GM19324 (cell line): Measurements from ENCODE around the gene ATP8A2.
"Not testable (repeated sequence)": the region's sequence is repeated elsewhere in the genome, so short reads cannot be mapped to it uniquely, and the experiment has no call there.

Experiments used
- ATAC-seq: cut with Tn5 transposase; IDR thresholded peaks from one replicate; pipeline ENCODE4 v1.9.1; 2021; ENCODE audit warnings: mild to moderate bottlenecking, moderate library complexity; ENCODE audit not compliant: unreplicated experiment, low FRiP score

The ATP8A2 gene

DNA sequence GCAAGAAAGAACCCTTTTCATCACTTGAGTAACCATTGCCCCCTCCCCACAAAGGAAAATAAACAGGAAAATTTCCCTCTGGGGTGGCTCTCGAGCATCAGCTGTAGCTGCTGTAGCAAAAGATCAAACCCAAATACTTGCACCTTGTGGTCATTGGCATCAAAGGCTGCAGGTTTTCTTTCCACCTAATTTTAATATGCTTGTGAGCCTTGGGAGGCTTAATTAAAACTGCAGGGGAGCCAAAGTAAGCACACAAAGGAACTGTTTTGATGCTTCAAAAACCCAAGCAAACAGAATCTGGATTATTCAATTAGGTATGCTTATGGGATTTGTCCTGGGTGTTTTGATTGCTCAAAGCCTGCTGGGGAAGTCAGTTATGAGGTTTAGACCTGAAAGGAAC, 560.6 kb downstream of the ATP8A2 start:
- no peak for ATAC-seq

DNA sequence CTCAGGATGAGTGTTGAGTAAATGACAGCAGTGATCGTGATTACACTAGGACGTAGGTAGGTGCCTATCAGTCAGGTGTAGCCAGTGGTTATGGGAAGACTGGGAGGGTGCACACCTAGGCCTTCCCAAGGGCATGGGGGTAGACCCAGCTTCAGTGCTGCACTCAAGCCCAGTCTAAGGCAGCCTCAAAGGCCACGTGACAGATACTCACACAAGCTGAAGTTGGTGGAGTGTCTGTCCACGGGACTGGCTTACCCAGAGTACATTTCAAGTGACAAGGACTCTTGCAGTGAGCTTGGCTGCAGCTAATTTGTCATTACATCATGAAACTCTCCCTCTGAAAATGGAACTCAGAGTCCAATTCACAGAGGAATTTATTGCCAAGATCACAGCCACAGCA, 561.7 kb downstream of the ATP8A2 start:
- ATAC-seq, result no peak

DNA sequence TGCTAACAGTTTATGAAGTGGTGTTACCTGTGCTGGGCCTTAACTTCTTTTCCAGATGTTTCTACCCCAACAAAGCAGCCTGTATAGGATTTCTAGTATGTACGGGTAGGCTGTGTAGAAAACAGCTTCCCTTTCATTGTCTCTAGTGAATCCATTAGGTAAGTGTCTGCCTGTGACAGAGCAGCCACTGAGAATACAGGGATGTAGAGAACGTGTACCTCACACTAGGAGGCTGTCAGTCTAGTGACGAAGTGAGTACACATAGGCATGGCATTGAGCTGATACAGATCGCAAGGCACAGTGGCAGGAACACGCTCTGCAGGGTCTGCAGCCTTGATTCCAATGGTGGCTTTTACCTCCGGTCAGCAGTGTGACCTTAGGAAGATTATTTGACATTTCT, 562.4 kb downstream of the ATP8A2 start:
- no peak for ATAC-seq

DNA sequence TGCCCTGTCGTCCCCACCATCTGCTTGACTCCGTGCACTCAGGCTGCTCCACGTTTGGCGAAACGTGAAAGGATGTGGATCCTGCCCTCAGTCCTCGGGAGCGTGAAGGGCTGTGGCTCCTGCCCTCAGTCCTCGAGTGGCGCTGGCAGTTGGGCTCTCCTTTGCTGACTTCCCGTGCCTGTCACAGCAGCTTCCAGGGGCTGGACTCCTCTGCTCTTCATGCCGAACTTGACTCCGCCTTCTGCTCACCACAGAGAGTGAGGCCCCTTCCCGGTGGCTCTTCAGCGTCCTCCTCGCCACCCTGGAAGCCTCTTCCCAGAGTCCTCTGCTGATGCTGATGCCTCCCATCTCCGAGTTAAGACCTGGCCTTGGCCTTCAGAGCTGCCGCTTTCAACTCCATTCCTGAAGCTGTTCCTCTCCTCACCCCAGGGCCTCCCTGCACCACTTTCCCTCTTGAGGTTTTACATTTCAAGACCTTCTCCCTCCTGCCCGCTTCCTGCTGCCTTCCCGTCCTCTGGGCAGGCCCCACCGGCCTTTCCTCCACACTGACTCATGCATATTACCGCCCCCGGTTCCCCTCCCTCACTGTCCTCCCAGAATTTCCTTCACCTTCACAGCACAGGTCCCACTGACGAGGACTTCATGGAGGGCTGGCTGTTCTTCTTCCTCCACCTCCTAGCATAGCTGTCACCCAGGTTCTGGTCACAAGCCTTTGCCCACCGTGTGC, 568.4 kb downstream of the ATP8A2 start:
- no peak for ATAC-seq

DNA sequence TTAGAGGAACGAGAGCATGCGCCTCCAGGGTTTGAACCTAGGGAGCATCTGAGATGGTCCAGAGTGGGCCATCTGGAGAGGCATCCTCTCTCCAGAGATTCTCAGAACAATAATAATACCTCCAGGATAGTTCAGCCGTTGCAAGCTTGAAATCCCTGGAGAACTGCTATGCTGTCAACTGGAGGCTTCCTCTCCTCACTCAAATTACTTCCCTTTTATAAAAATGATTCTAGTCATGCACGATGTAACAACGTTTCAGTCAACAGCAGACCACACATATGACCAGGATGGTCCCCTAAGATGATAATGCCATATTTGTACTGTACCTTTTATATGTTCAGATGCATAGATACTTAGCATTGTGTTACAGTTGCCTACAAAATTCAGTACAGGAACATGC, 571.3 kb downstream of the ATP8A2 start:
- no peak for ATAC-seq

DNA sequence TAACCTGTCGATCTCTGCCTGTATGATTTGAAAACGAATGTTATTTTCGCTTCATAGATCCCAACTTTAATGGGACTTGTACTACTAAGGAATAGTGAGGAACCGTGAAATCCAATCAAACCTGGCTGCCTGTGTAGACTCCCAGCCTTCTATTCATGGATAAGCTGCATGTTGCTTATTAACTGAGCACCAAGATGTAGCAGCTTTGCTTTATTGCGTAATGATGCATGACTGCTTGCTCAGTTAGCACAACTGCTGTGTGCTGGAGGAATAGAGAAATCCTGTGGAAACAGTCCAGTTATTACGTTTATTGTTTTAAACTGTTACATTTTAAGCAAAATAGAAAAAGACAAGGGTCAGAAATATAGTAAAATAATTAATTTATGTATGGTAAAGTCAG, 571.9 kb downstream of the ATP8A2 start:
- ATAC-seq, result no peak

DNA sequence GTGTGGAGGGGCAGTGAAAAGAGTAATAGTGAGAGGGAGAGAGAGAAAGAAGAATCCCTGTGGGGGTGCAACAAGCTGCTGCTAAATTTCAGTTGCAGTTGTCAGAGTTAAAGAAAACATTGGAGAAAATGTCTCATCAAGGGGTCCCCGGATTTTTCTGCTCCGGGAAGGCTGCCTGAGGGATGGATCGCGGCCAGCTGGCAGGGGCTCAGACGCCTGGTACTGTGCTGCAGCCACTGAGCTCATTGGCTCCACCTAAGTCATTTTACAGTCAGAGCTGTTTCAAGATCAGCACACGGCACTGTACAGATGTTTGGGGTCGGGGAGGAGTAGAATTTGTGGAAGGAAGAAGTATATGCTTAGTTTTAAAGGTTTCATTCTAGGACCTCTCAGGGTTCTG, 573.8 kb downstream of the ATP8A2 start:
- no peak for ATAC-seq

DNA sequence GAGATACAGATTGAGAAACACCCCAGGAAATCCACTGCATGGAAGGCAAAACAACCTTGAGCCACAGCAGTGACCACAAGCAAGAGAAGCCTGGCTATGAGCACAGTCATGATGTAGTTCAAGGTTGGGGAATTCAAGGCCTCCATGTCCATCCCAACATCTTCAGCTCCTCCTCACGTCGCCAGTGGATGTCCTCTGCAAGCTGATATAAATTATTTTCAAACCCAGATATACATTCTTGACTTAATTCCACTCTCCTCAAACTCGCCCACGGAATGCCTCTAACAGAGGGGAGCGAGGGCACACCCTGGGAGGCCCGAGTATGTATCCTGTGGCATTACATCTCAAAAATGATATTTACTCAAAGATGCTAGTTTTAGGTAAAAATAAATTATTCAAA, 574.5 kb downstream of the ATP8A2 start:
- no peak for ATAC-seq

DNA sequence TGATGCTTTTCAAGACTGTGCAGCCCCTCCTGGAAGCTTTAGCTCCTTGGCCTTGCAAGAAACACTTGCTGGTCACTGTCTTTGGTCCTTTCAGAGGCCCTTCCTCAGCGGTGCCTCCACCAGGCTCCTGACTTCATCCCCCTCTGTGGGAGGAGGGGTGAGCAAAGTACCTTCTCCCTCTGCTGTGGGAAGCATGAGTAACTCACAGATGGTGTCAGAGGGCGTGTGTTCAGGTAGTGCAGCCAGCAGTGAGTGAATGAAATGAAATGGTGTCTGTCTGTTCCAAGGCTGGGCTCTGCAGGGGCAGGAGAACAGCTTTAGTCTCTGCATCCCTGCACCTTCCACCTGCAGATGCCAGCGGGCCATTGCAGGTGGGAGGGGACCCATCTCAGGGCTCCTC, 577.1 kb downstream of the ATP8A2 start:
- no peak for ATAC-seq

DNA sequence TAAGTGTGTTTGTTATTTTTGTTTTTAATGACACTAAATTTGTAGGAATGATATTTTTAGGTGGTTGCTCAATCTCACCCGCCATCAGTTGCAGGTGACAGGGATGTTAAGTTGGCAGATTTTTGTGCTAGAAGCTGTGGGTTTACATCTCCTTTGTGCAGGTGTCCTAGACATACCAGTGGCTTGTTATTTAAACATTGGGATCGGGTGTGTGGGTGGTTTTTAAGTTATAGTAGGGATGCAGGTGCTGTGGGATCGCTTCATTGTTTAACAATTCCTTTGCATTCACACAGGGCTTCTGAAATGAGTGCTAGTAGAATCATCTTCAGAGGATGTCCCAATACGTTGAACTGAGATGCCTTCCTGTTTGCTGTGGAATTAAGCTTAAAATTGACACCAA, 580.1 kb downstream of the ATP8A2 start:
- no peak for ATAC-seq

DNA sequence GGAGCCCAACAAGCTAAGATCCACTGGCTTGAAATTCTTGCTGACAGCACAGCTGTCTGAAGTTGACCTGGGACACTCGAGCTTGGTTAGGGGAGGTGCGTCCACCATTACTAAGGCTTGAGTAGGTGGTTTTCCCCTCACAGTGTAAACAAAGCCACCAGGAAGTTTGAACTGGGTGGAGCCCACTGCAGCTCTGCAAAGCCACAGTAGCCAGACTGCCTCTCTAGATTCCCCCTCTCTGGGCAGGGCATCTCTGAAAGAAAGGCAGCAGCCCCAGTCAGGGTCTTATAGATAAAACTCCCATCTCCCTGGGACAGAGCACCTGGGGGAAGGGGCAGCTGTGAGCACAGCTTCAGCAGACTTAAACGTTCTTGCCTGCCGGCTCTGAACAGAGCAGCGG, 582.3 kb downstream of the ATP8A2 start:
- not testable (repeated sequence) for ATAC-seq

DNA sequence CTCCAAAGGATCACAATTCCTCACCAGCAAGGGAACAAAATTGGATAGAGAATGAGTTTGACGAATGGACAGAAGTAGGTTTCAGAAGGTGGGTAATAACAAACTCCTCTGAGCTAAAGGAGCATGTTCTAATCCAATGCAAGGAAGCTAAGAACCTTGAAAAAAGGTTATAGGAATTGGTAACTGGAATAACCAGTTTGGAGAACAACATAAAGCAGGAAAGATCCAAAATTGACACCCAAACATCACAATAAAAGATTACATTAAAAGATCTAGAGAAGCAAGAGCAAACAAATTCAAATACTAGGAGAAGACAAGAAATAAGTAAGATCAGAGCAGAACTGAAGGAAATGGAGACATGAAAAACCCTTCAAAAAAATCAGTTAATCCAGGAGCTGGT, 583.2 kb downstream of the ATP8A2 start:
- ATAC-seq, result not testable (repeated sequence)

DNA sequence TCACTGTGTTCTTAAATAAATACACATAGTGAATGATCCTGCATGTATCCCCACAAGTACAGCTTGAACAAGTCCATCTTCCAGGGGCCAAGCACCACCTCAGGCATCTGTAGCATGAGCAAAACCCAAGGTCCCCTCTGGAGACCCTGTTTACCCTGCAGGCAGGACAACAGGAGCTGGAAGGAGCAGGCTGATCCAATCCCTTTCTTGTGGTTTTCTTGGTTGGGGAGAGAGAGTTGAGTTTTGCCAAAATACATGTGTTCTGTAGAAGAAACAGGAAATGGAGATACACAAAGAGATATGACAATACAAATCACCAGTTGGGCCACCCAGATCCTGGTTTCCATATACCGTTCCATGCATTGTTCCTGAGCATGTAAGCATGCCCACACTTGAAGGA, 587.2 kb downstream of the ATP8A2 start:
- ATAC-seq, result no peak

DNA sequence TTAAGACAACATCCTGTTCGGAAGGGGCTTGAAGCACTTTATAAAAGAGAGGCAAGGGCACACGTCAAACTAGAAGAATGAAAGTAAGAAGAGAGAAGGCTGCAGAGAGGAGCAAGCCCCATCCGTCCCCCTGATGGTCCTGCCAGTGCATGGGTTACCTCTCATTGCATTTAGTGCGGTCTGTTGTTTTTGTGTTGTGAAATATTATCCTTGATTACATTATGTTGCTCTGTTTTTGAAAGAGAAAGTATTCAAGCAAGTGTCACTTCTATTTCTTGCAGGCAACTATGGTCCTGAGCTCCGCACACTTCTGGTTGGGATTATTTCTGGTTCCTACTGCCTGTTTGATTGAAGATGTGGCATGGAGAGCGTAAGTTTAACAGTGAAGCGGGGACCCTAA, 589.5 kb downstream of the ATP8A2 start:
- no peak for ATAC-seq

DNA sequence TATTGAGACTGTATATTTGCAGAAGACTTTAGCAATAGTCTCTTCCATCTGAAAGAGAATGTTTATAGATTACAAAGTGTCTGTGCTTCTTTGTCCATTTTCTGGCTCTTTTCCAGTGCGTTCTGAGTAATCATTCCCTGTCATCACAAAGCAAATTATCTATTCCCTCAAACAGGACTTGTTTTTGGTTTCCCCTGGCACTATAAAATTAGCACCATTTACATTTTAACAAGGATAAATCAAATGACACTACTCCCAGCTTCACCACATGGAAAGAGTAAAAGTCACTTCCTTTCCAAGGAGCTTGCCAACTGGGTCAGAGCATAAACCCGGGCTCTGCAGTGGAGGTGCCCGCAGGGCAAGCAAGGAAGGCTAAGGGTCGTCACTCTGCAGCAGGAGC, 591.9 kb downstream of the ATP8A2 start:
- ATAC-seq, result no peak

DNA sequence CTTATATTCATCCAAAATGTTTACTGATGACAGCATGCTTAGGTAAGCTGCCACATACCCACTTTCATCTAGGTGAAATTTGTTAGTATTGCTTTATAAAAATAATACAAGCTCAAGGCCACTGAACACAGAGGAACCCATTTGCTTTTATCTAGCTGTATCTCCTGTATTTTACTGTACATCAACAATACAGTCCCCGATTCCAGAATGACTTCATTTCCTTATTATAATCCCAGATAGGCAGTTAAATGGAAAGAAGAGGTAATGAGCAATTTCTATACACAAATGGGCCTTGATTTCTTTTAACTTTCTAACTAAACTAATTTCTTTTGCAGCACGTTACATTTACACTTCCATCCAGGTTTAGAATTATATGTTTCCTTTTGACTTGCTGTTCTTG, 593.8 kb downstream of the ATP8A2 start:
- ATAC-seq, result no peak

DNA sequence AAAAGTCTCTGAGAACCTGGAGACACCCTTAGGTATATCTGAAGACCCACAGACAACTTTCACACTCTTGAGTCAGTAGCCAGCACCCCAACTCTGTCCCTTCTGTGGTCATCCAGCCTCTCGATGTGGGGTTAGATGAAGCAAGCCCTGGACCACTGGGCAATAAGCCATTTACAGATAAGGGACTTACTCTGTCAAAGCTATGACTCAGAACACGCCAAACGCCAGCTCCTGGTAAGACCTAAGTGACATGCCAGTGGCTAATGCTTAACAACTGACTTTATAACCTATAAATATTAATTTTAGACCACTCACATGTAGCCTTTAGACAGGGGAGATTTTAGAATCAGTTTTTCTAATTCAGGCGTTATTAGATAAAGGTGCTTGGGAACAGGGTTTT, 594.3 kb downstream of the ATP8A2 start:
- no peak for ATAC-seq

DNA sequence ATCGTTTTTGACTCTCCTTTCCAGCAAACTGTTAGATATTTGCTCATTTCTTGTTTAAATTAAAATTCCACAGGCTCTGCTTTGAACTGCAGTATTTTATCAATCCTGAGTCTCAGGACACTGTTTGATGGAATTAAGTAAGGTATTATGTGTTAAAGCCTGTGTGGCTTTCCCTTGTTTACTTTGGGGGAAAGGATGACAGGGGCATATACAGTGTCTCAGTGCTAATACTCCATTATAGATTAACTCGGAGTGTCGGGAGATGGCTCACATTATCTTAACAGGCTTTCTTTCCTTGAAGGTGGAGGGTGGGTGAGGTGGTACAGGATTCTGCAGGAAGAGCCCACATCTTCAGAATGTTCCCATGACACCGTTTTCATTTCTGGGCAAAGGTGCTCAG, 595.4 kb downstream of the ATP8A2 start:
- ATAC-seq, result no peak

DNA sequence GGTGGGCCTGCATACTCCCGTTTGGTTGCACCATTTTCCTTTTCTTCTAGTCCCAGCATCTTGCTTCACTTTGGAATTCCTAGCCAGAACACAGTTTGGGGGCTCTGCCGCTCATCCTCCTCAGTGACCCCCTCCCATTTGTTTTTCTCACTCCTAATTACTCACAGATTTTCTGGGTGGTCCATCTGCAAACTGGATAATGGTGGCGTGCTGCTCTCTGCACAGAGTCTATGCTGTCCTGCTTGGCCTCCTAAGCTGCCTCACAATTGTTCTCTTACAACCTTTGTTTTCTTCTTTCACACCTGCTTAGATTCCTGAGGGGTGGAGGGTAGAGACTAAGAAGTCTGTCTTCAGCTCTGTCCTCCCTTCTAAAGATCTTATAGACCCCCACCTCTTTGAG, 599.3 kb downstream of the ATP8A2 start:
- ATAC-seq, result no peak

DNA sequence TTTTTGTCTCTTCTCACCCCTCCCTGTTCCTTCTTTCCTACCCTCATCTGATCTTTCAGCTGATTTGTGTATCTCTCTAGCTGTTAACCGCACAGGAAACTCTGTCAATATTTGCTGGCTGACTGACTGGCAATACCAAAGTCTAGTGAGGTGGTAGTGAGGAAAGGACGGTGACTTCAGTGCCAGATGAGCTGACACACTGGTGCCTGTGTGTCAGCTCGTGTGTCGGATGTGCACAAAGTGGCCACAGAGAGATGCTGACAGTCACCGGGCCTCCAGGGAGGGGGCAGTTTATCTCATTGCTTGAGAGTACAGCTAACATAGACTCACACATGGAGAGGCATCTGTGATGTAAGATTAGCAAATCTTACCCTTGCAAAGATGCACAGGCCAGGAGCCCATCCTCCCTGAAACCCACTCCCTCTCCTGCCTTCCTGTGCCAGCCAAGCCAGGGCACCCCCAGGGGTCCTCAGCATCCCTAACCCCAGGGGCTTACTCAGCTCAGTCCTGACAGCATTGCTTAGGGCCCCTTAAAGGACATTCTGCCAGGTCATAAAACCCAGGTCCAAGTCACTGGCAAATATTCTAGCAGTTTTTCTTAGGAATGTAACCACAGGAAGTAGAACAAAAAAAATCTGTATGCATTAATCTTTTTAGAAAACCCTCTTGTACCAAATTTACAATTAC, 599.8 kb downstream of the ATP8A2 start:
- ATAC-seq, result no peak

DNA sequence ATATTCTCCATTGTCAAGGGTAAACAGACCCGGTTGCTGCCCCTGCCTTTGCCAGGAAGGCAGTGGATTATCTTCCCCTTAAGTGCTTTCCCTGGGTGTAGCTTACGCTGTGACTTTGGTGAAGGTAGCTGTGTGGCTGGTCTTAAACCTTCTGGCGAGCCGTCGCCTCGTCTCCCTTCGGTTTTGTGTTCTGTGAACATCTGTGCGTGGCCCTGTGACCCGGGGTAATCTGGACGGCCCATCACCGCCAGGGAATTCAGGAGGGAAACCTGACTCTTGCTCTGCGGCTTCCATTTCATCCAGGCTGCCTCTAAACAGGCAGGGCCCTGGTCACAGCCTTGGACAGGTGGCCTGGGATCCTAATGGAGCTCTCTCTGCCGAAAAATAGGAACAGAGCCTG, 601.3 kb downstream of the ATP8A2 start:
- no peak for ATAC-seq

DNA sequence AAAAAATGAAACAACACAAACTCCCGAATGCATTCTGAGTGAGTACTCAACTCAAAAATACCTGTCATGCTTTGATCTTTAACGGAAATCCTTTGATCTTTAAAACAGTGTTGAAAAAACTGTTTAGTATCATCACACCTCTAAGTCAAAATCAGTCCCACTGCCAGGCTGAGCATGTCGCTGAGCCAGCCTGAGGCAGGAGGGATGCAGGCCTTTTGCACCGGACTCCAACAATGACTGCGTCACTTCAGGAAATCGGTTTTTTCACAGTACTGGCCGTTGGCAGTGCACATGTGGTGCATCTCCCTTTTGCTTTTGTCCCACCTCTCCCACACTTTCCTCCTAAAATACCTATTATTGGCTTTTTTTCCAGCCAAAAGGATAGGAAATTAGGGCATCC, 601.8 kb downstream of the ATP8A2 start:
- no peak for ATAC-seq
